WTC11 (cell line): Measurements from ENCODE around the gene OSBPL5.

Source experiments
- ATF1 ChIP-seq: sonication (generic); formaldehyde crosslinking; IDR thresholded peaks from 2 replicates; pipeline ENCODE4 v1.8.1; 2023; ENCODE audit warnings: mild to moderate bottlenecking, moderate library complexity, missing genetic modification reagents
- CTCF ChIP-seq: fragments of 200-600 bp; IDR thresholded peaks from 2 replicates; pipeline ENCODE4 v1.8.0; 2022; ENCODE audit warnings: antibody characterized with exemption
- ESRRA ChIP-seq: sonication (generic); formaldehyde crosslinking; IDR thresholded peaks from 2 replicates; pipeline ENCODE4 v1.8.1; 2022; ENCODE audit warnings: mild to moderate bottlenecking, missing genetic modification reagents, borderline replicate concordance
- PRDM15 ChIP-seq: sonication (generic); formaldehyde crosslinking; IDR thresholded peaks from 2 replicates; pipeline ENCODE4 v1.8.0; 2022; ENCODE audit warnings: missing genetic modification reagents
- STAT6 ChIP-seq: sonication (generic); formaldehyde crosslinking; conservative IDR thresholded peaks from 2 replicates; pipeline ENCODE4 v1.8.1; 2023; ENCODE audit warnings: mild to moderate bottlenecking, low read depth, missing genetic modification reagents, moderate library complexity

DNA sequence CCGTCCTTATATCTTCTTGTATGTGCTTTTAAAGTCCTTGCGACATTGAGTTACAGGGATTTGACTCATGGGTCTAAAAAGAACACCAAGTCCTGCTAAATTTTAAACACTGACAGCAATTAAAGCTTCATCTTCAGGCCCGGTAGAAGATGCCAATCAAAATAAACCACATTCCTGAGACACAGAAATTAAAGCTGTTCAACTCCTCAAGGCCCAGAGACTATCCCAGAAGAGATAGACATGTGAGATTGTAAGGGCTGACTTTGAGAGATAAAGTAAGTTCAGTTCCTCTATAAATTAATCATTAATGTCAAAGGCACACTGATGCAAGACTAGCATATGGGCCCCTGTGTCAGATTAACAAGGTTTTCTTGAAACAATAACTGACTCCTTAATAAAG lies 49.8 kb downstream of the OSBPL5 start:
- TF ChIP-seq ATF1 (no peak), CTCF (no peak), STAT6 (CRISPR knock-in tag) (no peak), PRDM15 (CRISPR knock-in tag) (no peak), ESRRA (CRISPR knock-in tag) (no peak)
